GM12878 (cell line): Measurements from ENCODE around the gene PUS7.

Experiments
- CTCF ChIP-seq, 3 experiments: IDR thresholded peaks in 2 of 3; conservative IDR thresholded peaks in 1 of 3; 2 replicates each; pipeline ENCODE4 v1.5.1; 2011; ENCODE audit warnings: low read depth in 3 of 3, low read length in 3 of 3, mild to moderate bottlenecking in 3 of 3, control low read depth in 2 of 3, moderate library complexity in 2 of 3, inconsistent platforms in 1 of 3, mixed read lengths in 1 of 3; ENCODE audit not compliant: control insufficient read depth in 2 of 3, insufficient read depth in 1 of 3; ENCODE audit errors: extremely low read depth in 1 of 3
- EZH2 ChIP-seq: IDR thresholded peaks from 2 replicates; pipeline ENCODE4 v1.6.1; 2012; ENCODE audit warnings: low read depth, mild to moderate bottlenecking, control low read depth, inconsistent platforms, low read length, borderline replicate concordance; ENCODE audit not compliant: control insufficient read depth
- MAX ChIP-seq: IDR thresholded peaks from 2 replicates; pipeline ENCODE4 v1.6.1; 2012; ENCODE audit warnings: low read depth, low read length, improper control_type of control experiment
- SP1 ChIP-seq: IDR thresholded peaks from one replicate; pipeline ENCODE4 v1.6.1; 2011; ENCODE audit warnings: low read depth, low read length
- ZSCAN29 ChIP-seq: fragments of 450-650 bp; IDR thresholded peaks from 2 replicates; pipeline ENCODE4 v1.6.1; 2017; ENCODE audit warnings: mild to moderate bottlenecking, moderate library complexity

- TF ChIP-seq CTCF (IDR thresholded peaks at IDR 0.05 in 2 of 3, conservative IDR thresholded peaks at IDR 0.05 in 1 of 3; ENCODE audit: control insufficient read depth in 2 of 3, extremely low read depth in 1 of 3, insufficient read depth in 1 of 3, low read depth in 3 of 3, low read length in 3 of 3) = no peak
- no peak for TF ChIP-seq SP1
- TF ChIP-seq MAX = no peak
- no peak for TF ChIP-seq ZSCAN29
- no peak for TF ChIP-seq EZH2
Observed at GRCh38 chr7:105413887-105414437, 108.1 kb downstream of the PUS7 start.
